ENCODE results near the gene GSX2. TPM values are rescaled to one million over a fixed set of nuclear protein-coding genes. Genes with fewer than 3 reads are reported as not detected.

The GSX2 gene
- total and polyA plus RNA-seq, 2 of the 8 experiments (the other 6 are each of a cell fraction or from before 2014, with no cell fraction given): not detected

GRCh38 chr4:54061067-54061466, 38.9 kb upstream of the GSX2 start:
- no peak overlapping the region for H2BK15ac ChIP-seq (ENCODE audit: low read length)
- 72% methylated on average over 3 of the region's 3 CpGs; no CpG with 5 or more reads in 1 of the 2 experiments for WGBS, 2 experiments (ENCODE audit: extremely low coverage in 1 of 2, insufficient coverage in 1 of 2, insufficient read length in 1 of 2, insufficient replicate concordance in 2 of 2, low coverage in 1 of 2, low lambda C conversion rate in 2 of 2, missing lambda C conversion rate in 1 of 2)
- TF ChIP-seq E2F6 (IDR thresholded peaks at IDR 0.05) (no peak), EZH2 (IDR thresholded peaks at IDR 0.05; ENCODE audit: low read depth, low read length, severe bottlenecking) (no peak), ATF2 (IDR thresholded peaks at IDR 0.05; ENCODE audit: low read length) (no peak), ATF3 (IDR thresholded peaks at IDR 0.05; ENCODE audit: insufficient read depth, low read depth, low read length) (no peak), KDM4A (IDR thresholded peaks at IDR 0.05; ENCODE audit: low read depth, low read length, severe bottlenecking) (no peak), TCF12 (IDR thresholded peaks at IDR 0.05; ENCODE audit: low read depth, low read length) (no peak), KDM5A (IDR thresholded peaks at IDR 0.05; ENCODE audit: low read length) (no peak), RXRA (IDR thresholded peaks at IDR 0.05; ENCODE audit: insufficient read depth, low read depth, low read length) (no peak), HDAC6 (IDR thresholded peaks at IDR 0.05; ENCODE audit: low read depth, low read length) (no peak), MAX (IDR thresholded peaks at IDR 0.05) (no peak)

More at GRCh38 chr4:54061067-54061466, 38.9 kb upstream of the GSX2 start:
- no peak overlapping the region for H4K8ac ChIP-seq (ENCODE audit: extremely low read depth, insufficient read depth, low read length)
- H3K23me2 ChIP-seq (ENCODE audit: low read depth, low read length): peaks cover 3% of the 10 kb centered on the region
- no peak overlapping the region for H3K56ac ChIP-seq (replicated peaks; ENCODE audit: insufficient read length, low read depth, low read length)
- no peak overlapping the region for H2AFZ ChIP-seq (ENCODE audit: low read length)
- H2BK5ac ChIP-seq (ENCODE audit: low read depth, low read length): no peak overlapping the region
- H3K23ac ChIP-seq (ENCODE audit: insufficient read length): no peak overlapping the region
- H3K36me3 ChIP-seq (ENCODE audit: control insufficient read depth in 2 of 4, insufficient read depth in 4 of 4, low read length in 3 of 4): no peaks in the 10 kb centered on the region
- H2AK5ac ChIP-seq (ENCODE audit: low read depth, low read length): no peak overlapping the region
- peaks cover 0 to 12% (median 3%) of the 10 kb centered on the region in 4 experiments; a peak in 2 of 7 replicates for H3K4me1 ChIP-seq (replicated peaks in 1 of 4; ENCODE audit: control insufficient read depth in 3 of 4, insufficient read depth in 4 of 4, low read length in 3 of 4)
- H3K14ac ChIP-seq (ENCODE audit: insufficient read length): no peak overlapping the region
- H3K79me1 ChIP-seq (ENCODE audit: low read depth, low read length): no peaks in the 10 kb centered on the region; the same call in 1 of the 2 replicates
- H3K27me3 ChIP-seq (replicated peaks in 1 of 4; ENCODE audit: control insufficient read depth in 3 of 4, extremely low read depth in 1 of 4, insufficient read depth in 3 of 4, low read length in 3 of 4): no peaks in the 10 kb centered on the region; a peak in 1 of 7 replicates
- H3K18ac ChIP-seq (ENCODE audit: extremely low read depth, low read length): no peak overlapping the region
- H2BK20ac ChIP-seq (ENCODE audit: low read length): no peak overlapping the region
- H3K4me2 ChIP-seq (ENCODE audit: insufficient read depth in 1 of 2, low read depth in 2 of 2, low read length in 2 of 2): 0 out of 4 replicates have a peak overlapping the region, but pooled peaks of 1 of the 2 experiments have one; percentile 34
- no peak overlapping the region for H2BK120ac ChIP-seq (replicated peaks; ENCODE audit: low read depth, low read length)
- H4K91ac ChIP-seq (replicated peaks; ENCODE audit: insufficient read length, low read length): no peak overlapping the region
- H4K5ac ChIP-seq (ENCODE audit: insufficient read length, low read depth, low read length): no peak overlapping the region
- POLR2A ChIA-PET (ENCODE audit: partially characterized antibody): no interaction called here
- DNase-seq (ENCODE audit: low read depth in 1 of 2, low spot score in 2 of 2): no peak
- no peak overlapping the region for H3K27ac ChIP-seq (ENCODE audit: low read depth, low read length)
- peaks cover 0 to 72% of the 10 kb centered on the region in 2 experiments; a peak in 3 of 4 replicates for H3K79me2 ChIP-seq (ENCODE audit: control insufficient read depth in 1 of 2, insufficient read depth in 2 of 2, low read length in 2 of 2)
- CTCF ChIA-PET (ENCODE audit: partially characterized antibody): no interaction called here
- FAIRE-seq: no peak
- H3K4me3 ChIP-seq (ENCODE audit: extremely low read depth in 1 of 4, insufficient read depth in 2 of 4, low read depth in 3 of 4, low read length in 4 of 4): peak overlapping the region in 1 of 4 experiments; percentile 30; a peak in 2 of 8 replicates
- H2BK12ac ChIP-seq (ENCODE audit: low read depth, low read length): no peak overlapping the region
- H3K4ac ChIP-seq (replicated peaks; ENCODE audit: insufficient read length, low read depth, low read length): no peak overlapping the region
- H3K9me3 ChIP-seq (ENCODE audit: insufficient read depth in 2 of 2, low read depth in 1 of 2, low read length in 1 of 2): no peaks in the 10 kb centered on the region
- H4K20me1 ChIP-seq (replicated peaks in 1 of 2; ENCODE audit: control insufficient read depth in 1 of 2, insufficient read depth in 2 of 2, low read length in 2 of 2): no peaks in the 10 kb centered on the region
- H3K9ac ChIP-seq (replicated peaks in 1 of 4; ENCODE audit: extremely low read depth in 1 of 4, low read depth in 3 of 4, low read length in 3 of 4): no peak overlapping the region

Data from H1 (cell line).